Astrocyte (in vitro differentiated cells and primary cell): Measurements from ENCODE around the gene CLIC1. TPM values are rescaled to one million over a fixed set of nuclear protein-coding genes. Genes with fewer than 3 reads are reported as not detected.

Experiments
- DNase-seq: peaks from one replicate; pipeline ENCODE4 v3.0.0-alpha.2; 2010; ENCODE audit warnings: low read depth
- FAIRE-seq: peaks from 2 replicates; lab custom pipeline; 2011; peaks lifted over from hg19 to GRCh38; lab: Jason Lieb, UNC
- H2AFZ ChIP-seq: 2 replicates; pipeline ENCODE4 v1.6.0; 2012; ENCODE audit warnings: low read depth, low read length, inconsistent platforms
- H3K27ac ChIP-seq: 2 replicates; pipeline ENCODE4 v1.5.1; 2011; ENCODE audit warnings: low read depth, low read length, inconsistent platforms
- H3K27me3 ChIP-seq: 2 replicates; pipeline ENCODE4 v1.6.0; 2011; ENCODE audit warnings: low read length, inconsistent platforms; ENCODE audit not compliant: insufficient read depth
- H3K36me3 ChIP-seq: 2 replicates; pipeline ENCODE4 v1.5.1; 2011; ENCODE audit warnings: low read length, inconsistent platforms; ENCODE audit not compliant: insufficient read depth
- H3K4me1 ChIP-seq: 2 replicates; pipeline ENCODE4 v1.5.1; 2011; ENCODE audit warnings: low read length, inconsistent platforms; ENCODE audit not compliant: insufficient read depth
- H3K4me2 ChIP-seq: 2 replicates; pipeline ENCODE4 v1.6.0; 2012; ENCODE audit warnings: low read length, inconsistent platforms
- H3K4me3 ChIP-seq: 2 replicates; pipeline ENCODE4 v1.5.1; 2011; ENCODE audit warnings: low read depth, mild to moderate bottlenecking, low read length, inconsistent platforms; ENCODE audit not compliant: insufficient read depth
- H3K79me2 ChIP-seq: 2 replicates; pipeline ENCODE4 v1.6.0; 2012; ENCODE audit warnings: mild to moderate bottlenecking, low read length, inconsistent platforms; ENCODE audit not compliant: insufficient read depth
- H3K9ac ChIP-seq: 2 replicates; pipeline ENCODE4 v1.6.0; 2012; ENCODE audit warnings: mild to moderate bottlenecking, low read length, inconsistent platforms
- H3K9me3 ChIP-seq: 2 replicates; pipeline ENCODE4 v1.5.1; 2012; ENCODE audit warnings: low read depth, mild to moderate bottlenecking, low read length, inconsistent platforms; ENCODE audit not compliant: insufficient read depth
- H4K20me1 ChIP-seq: 2 replicates; pipeline ENCODE4 v1.6.0; 2012; ENCODE audit warnings: low read length, inconsistent platforms; ENCODE audit not compliant: insufficient read depth
- H3K27ac Mint-ChIP-seq: one replicate; pipeline ENCODE4 v1.8.0; 2021; ENCODE audit warnings: mild to moderate bottlenecking, mixed read lengths; ENCODE audit not compliant: unreplicated experiment
- H3K27me3 Mint-ChIP-seq: one replicate; pipeline ENCODE4 v1.8.0; 2021; ENCODE audit warnings: low read depth, mixed read lengths; ENCODE audit not compliant: unreplicated experiment
- H3K36me3 Mint-ChIP-seq: one replicate; pipeline ENCODE4 v1.8.0; 2021; ENCODE audit warnings: low read depth, mixed read lengths; ENCODE audit not compliant: unreplicated experiment
- H3K4me1 Mint-ChIP-seq: one replicate; pipeline ENCODE4 v1.8.0; 2021; ENCODE audit warnings: low read depth, mixed read lengths; ENCODE audit not compliant: unreplicated experiment
- H3K4me3 Mint-ChIP-seq: one replicate; pipeline ENCODE4 v1.8.0; 2021; ENCODE audit warnings: mild to moderate bottlenecking, moderate library complexity, mixed read lengths; ENCODE audit not compliant: unreplicated experiment
- H3K9me3 Mint-ChIP-seq: one replicate; pipeline ENCODE4 v1.8.0; 2021; ENCODE audit warnings: mild to moderate bottlenecking, mixed read lengths; ENCODE audit not compliant: unreplicated experiment
- EZH2 ChIP-seq: IDR thresholded peaks from 2 replicates; pipeline ENCODE4 v1.6.1; 2012; ENCODE audit warnings: mild to moderate bottlenecking, low read length, inconsistent platforms; ENCODE audit not compliant: insufficient read depth
- total RNA-seq: library from RNA; stranded (reverse); gene quantifications from 2 replicates; pipeline ENCODE4 v1.2.1, GENCODE V29; 2021
- TF ChIP-seq, protein P1 (sequence below): IDR thresholded peaks from 2 replicates; pipeline ENCODE4 v1.5.1; 2011; ENCODE audit warnings: low read depth, mild to moderate bottlenecking, inconsistent platforms, low read length, moderate library complexity; ENCODE audit not compliant: insufficient read depth

Gene CLIC1
- total RNA-seq, 1 donor from 2014 or later = 518 TPM

GRCh38 chr6:31768363-31769257 lies 32.3 kb upstream of the CLIC1 start:
- Histone ChIP-seq H4K20me1 (no peaks in the 10 kb centered on the region), H3K4me2 (no peak overlapping the region), H2AFZ (no peak overlapping the region), H3K36me3 (no peaks in the 10 kb centered on the region), H3K4me1 (peaks cover 9% of the 10 kb centered on the region), H3K9ac (no peak overlapping the region), H3K27ac (no peak overlapping the region), H3K9me3 (no peaks in the 10 kb centered on the region), H3K4me3 (no peak overlapping the region), H3K27me3 (no peaks in the 10 kb centered on the region), H3K79me2 (no peaks in the 10 kb centered on the region)
- H3K4me3 Mint-ChIP-seq = no peak overlapping the region
- DNase-seq (no peak), FAIRE-seq (no peak)
- H3K4me1 Mint-ChIP-seq = peaks cover 2% of the 10 kb centered on the region
- H3K36me3 Mint-ChIP-seq = peaks cover 5% of the 10 kb centered on the region
- no peaks in the 10 kb centered on the region for H3K27me3 Mint-ChIP-seq
- TF ChIP-seq, protein P1, sequence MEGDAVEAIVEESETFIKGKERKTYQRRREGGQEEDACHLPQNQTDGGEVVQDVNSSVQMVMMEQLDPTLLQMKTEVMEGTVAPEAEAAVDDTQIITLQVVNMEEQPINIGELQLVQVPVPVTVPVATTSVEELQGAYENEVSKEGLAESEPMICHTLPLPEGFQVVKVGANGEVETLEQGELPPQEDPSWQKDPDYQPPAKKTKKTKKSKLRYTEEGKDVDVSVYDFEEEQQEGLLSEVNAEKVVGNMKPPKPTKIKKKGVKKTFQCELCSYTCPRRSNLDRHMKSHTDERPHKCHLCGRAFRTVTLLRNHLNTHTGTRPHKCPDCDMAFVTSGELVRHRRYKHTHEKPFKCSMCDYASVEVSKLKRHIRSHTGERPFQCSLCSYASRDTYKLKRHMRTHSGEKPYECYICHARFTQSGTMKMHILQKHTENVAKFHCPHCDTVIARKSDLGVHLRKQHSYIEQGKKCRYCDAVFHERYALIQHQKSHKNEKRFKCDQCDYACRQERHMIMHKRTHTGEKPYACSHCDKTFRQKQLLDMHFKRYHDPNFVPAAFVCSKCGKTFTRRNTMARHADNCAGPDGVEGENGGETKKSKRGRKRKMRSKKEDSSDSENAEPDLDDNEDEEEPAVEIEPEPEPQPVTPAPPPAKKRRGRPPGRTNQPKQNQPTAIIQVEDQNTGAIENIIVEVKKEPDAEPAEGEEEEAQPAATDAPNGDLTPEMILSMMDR = no peak
- TF ChIP-seq EZH2 = no peak
- H3K27ac Mint-ChIP-seq = no peak overlapping the region
- H3K9me3 Mint-ChIP-seq = no peaks in the 10 kb centered on the region

GRCh38 chr6:31767096-31767645 lies 30.8 kb upstream of the CLIC1 start:
- H3K36me3 Mint-ChIP-seq = peaks cover 6% of the 10 kb centered on the region
- Histone ChIP-seq H3K4me1 (peaks cover 12% of the 10 kb centered on the region), H3K27me3 (no peaks in the 10 kb centered on the region), H3K9ac (no peak overlapping the region), H3K79me2 (no peaks in the 10 kb centered on the region), H3K27ac (no peak overlapping the region), H4K20me1 (no peaks in the 10 kb centered on the region), H2AFZ (no peak overlapping the region), H3K9me3 (no peaks in the 10 kb centered on the region), H3K4me2 (no peak overlapping the region), H3K4me3 (no peak overlapping the region), H3K36me3 (no peaks in the 10 kb centered on the region)
- H3K4me3 Mint-ChIP-seq = no peak overlapping the region
- H3K27me3 Mint-ChIP-seq = no peaks in the 10 kb centered on the region
- TF ChIP-seq, protein P1 = no peak
- no peak for TF ChIP-seq EZH2
- H3K9me3 Mint-ChIP-seq = no peaks in the 10 kb centered on the region
- no peak for FAIRE-seq
- peaks cover 6% of the 10 kb centered on the region for H3K4me1 Mint-ChIP-seq
- DNase-seq = no peak
- H3K27ac Mint-ChIP-seq = no peak overlapping the region
